ENCODE measurements around the gene JPH3.

DNA sequence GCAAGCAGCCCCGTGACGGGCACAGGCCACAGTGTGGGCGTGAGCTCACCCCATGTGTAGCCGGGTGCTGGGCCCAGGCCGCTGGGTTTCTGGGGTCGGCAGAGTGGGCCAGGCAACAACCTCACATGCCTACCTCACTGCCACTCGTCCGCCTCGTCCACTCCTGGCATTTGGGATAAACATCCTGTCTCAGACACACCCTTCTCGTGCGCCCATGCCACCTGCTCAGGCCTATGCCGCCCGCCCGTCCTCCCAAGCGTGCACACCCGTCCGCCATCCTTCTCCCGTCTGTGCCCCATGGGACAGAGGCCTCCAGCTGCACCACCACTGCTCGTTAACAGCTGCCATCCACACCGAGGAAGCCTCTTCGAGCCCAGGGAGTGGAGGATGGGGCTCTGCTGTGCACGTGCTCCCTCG is 99.2 kb downstream of the JPH3 start:
- TF ChIP-seq CTCF (IDR thresholded peaks at IDR 0.05; ENCODE audit: poor library complexity) (no peak), EZH2 (IDR thresholded peaks at IDR 0.05; ENCODE audit: borderline replicate concordance) (no peak), EZH2phosphoT487 (IDR thresholded peaks at IDR 0.05; ENCODE audit: low read depth, severe bottlenecking, unreplicated experiment) (no peak)
